Suprapubic skin (tissue), 4 donors: ENCODE results near the gene PTCH1.

Source experiments
- CTCF ChIP-seq, 2 donors: fragments of 200-600 bp in 1 of 2; fragments of 450-650 bp in 1 of 2; sonication (generic) in 1 of 2; IDR thresholded peaks; one replicate each; pipeline ENCODE4 v1.5.1; 2016 to 2019; ENCODE audit warnings: antibody characterized with exemption in 2 of 2, mild to moderate bottlenecking in 1 of 2, moderate library complexity in 1 of 2
- POLR2A ChIP-seq, 2 donors: fragments of 450-650 bp; IDR thresholded peaks; one replicate each; pipeline ENCODE4 v1.6.1; 2017; ENCODE audit warnings: antibody characterized with exemption in 2 of 2, mild to moderate bottlenecking in 2 of 2, moderate library complexity in 2 of 2
- POLR2AphosphoS5 ChIP-seq, 3 donors: sonication (generic); formaldehyde crosslinking; IDR thresholded peaks; one replicate each; pipeline ENCODE4 v1.6.1; 2017; ENCODE audit warnings: antibody characterized with exemption in 3 of 3

- TF ChIP-seq CTCF (IDR thresholded peaks at IDR 0.05): no peak
- no peak for TF ChIP-seq POLR2A (IDR thresholded peaks at IDR 0.05)
- TF ChIP-seq POLR2AphosphoS5 (IDR thresholded peaks at IDR 0.05): no peak
Measured at GRCh38 chr9:95468791-95469190, 48.0 kb downstream of the PTCH1 start.
